Vagina (tissue), 2 donors: ENCODE results near the gene EFHB.

Source experiments
- CTCF ChIP-seq, 3 experiments: fragments of 450-650 bp in 2 of 3; fragments of 200-600 bp in 1 of 3; sonication (generic) in 1 of 3; IDR thresholded peaks; one replicate each; pipeline ENCODE4 v1.5.1; 2017 to 2019; ENCODE audit warnings: antibody characterized with exemption in 3 of 3, mild to moderate bottlenecking in 2 of 3, moderate library complexity in 2 of 3
- POLR2A ChIP-seq, 2 donors: fragments of 450-650 bp; IDR thresholded peaks; one replicate each; pipeline ENCODE4 v1.6.1; 2017; ENCODE audit warnings: antibody characterized with exemption in 2 of 2, mild to moderate bottlenecking in 2 of 2, moderate library complexity in 2 of 2
- POLR2AphosphoS5 ChIP-seq, 2 donors: sonication (generic); formaldehyde crosslinking; IDR thresholded peaks; one replicate each; pipeline ENCODE4 v1.9.0; 2017; ENCODE audit warnings: antibody characterized with exemption in 2 of 2, mild to moderate bottlenecking in 2 of 2, low read depth in 1 of 2; ENCODE audit not compliant: insufficient read depth in 1 of 2

DNA sequence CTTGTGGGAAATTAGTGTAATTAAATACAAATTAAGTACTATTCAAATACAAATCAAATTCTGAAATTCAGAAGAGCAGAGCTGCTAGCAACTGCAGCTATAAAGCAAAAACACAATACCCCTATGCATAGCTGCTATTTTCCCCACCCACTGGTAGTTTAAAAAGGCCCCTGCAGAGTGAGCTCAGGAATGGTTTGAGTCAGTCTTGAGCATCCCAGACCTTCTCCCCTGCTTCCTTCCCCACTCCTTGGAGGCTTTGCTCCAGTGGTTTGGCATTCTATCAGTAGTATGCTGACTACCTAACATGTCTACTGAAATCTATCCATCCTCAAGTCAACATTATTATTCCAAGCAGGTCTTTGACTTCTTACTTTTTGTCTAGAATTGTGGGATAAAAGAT lies 53.0 kb downstream of the EFHB start:
- TF ChIP-seq CTCF (IDR thresholded peaks at IDR 0.05) (no peak), POLR2A (IDR thresholded peaks at IDR 0.05) (no peak), POLR2AphosphoS5 (IDR thresholded peaks at IDR 0.05; ENCODE audit: insufficient read depth in 1 of 2, low read depth in 1 of 2) (no peak)
